Effector CD4-positive, alpha-beta T cell (primary cell): ENCODE data around the gene FNDC3B.
A peak's percentile ranks its signal among the peaks of the same experiment; 100 is the strongest.
"Not testable (repeated sequence)": the region's sequence is repeated elsewhere in the genome, so short reads cannot be mapped to it uniquely, and the experiment has no call there.

ENCODE experiments used
- DNase-seq: peaks from one replicate; pipeline ENCODE4 v3.0.0-alpha.2; 2020
- total RNA-seq: gene quantifications from one replicate; lab custom pipeline; 2026; lab: John Stamatoyannopoulos, UW

FNDC3B gene
- total RNA-seq, result 49.2 reads per million, percentile 68 among the genes with 10 or more reads in this experiment

- peak; percentile 87 for DNase-seq
Measured at GRCh38 chr3:172039436-172040077, at the start of gene FNDC3B. FNDC3B (plus strand) TSS chr3:172039578; CDS start chr3:172112480, 72,902 bp downstream.

DNA sequence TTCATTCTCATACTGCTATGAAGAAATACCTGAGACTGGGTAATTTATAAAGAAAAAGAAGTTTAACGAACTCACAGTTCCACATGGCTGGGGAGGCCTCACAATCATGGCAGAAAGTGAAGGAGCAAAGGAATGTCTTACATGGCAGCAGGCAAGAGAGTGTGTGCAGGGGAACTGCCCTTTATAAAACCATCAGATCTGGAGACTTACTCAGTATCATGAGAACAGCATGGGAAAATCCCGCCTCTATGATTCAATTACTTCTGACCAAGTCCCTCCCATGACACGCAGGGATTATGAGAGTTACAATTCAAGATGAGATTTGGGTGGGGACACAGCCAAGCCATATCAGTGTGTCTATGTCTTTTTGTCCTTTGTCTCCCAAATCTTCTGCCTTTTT is 49.1 kb upstream of the FNDC3B start:
- DNase-seq, result not testable (repeated sequence)

DNA sequence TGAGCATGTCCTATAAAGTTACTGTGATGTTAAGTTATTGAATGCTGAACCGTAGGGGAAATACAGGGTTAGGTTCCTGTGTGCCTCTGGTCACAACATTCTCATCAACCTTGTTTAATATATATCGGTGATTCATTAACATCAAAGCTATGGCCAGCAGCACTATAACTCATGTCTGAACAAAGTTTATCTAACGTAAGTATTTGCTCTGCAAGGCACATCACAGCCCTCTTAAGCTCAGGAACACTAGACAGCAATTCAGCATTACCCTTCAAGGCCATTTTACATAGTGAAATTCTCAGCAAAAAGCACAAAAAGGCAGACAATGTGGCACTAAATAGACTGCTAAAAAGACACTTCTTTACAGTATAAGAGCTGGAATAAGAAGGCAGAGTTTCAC is 48.2 kb upstream of the FNDC3B start:
- no peak for DNase-seq

DNA sequence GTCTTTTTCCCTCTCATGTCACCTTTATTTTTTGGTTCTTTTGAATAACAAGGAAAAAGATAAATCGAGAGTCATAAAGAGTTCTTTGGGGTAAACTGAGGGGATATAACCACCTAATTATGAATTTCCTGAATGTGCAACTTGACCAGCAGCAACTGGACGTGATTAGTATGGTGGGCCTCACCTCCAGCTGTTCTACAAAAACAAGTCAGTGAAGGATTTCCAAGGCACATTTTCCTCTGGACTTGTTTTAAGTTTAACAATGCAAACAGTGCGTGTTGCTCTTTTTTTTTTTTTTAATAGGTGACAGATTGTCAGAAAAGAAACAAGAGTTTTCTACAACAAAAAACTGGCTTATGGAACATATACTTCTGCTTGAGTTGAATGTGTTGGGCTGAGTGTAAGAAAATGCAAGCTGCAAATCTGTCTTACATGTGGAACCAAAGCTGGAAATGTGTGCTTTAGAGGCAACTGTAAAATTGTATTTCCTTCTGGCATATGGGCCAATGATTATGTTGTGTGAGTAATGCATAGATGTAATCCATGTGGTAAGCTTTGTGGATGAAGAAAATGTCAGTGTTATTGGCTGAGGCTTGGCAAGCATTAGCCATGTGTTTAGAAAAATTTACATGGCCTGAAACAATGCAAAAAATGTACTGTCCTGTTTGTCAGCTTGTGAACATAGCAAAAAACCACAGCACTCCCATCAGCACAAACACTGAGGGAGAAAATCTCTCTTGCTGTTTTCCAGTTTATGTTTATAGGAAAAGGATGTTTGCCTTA is 44.5 kb upstream of the FNDC3B start:
- DNase-seq, result no peak

- DNase-seq, result no peak
Measured at GRCh38 chr3:171995486-171995885, 43.9 kb upstream of the FNDC3B start.

GRCh38 chr3:171996178-171996817 is 43.1 kb upstream of the FNDC3B start:
- DNase-seq, result no peak

- DNase-seq, result not testable (repeated sequence)
Measured at GRCh38 chr3:171998731-171999130, 40.6 kb upstream of the FNDC3B start.

- DNase-seq, result not testable (repeated sequence)
Measured at GRCh38 chr3:172001616-172002015, 37.8 kb upstream of the FNDC3B start.

- DNase-seq, result no peak
Measured at GRCh38 chr3:172002512-172003078, 36.8 kb upstream of the FNDC3B start.

DNA sequence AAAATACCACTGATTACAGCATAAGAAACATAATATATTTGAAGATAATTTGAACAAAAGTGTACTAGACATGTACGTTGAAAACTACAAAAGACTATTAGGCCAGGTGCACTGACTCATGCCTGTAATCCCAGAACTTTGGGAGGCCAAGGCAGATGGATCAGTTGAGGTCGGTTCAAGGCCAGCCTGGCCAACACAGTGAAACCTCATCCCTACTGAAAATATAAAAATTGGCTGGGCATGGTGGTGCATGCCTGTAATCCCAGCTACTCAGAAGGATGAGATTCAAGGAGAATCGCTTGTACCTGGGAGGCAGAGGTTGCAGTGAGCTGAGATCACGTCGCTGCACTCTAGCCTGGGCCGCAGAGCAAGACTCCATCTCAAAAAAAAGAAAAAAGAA is 36.2 kb upstream of the FNDC3B start:
- DNase-seq, result no peak

GRCh38 chr3:172007065-172007370 is 32.4 kb upstream of the FNDC3B start:
- no peak for DNase-seq

GRCh38 chr3:172009803-172010202 is 29.6 kb upstream of the FNDC3B start:
- no peak for DNase-seq

DNA sequence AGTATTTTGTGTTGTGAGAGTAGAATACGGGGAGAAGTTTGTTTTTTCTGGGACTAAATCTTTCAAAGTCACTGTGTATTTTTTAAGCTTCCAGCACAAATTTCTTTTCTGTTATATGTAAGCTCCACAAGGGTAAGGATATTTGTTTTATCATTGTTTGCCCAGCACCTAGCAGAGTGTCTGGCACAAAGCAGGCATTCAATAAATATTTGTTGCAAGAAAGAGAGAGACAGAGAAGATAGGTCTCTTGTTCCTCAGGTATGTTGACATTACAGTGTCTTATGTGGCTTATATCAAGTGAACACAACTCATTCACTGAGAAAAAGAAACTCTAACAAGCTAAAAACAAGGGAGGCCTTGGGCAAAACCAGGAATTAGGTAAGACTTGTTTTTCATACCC is 26.6 kb upstream of the FNDC3B start:
- DNase-seq, result no peak

- no peak for DNase-seq
Measured at GRCh38 chr3:172014145-172014544, 25.2 kb upstream of the FNDC3B start.

DNA sequence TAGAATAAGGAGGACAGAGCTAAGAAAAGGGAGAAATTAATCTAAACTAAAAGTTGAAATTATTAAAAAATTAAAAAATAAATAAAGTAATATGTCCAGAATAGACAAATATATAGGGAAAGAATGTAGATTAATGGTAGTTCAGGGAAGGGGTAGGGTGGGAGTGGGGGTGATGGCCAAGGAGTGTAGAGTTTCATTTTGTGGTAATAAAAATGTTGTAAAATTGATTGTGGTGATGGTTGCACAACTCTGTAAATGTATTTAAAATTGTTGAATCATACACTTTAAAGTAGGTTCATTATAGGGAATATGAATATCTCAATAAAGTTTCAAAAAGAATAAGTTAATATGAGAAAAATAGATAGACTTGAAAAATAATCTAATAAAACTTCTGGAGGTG is 21.0 kb upstream of the FNDC3B start:
- DNase-seq, result no peak

GRCh38 chr3:172020763-172021162 is 18.6 kb upstream of the FNDC3B start:
- DNase-seq, result no peak

DNA sequence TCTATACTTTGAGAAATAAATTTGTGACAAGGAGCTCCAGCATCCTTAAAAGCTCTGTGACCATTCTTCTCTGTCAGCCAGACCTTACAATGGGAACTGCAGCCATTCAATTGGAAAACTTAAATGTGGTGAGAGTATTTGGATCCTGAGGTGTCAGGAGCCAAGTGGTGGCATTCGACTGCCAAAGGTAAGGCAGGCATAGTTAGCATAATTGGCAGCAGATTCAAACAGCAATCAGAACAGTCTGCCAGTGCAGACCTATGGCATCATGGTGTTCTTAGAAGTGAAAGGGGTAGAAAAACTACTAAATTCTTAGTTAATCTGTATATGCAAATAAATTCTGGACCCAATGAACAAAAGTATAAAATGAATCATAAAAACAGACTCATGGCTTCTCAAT is 18.2 kb upstream of the FNDC3B start:
- no peak for DNase-seq

DNA sequence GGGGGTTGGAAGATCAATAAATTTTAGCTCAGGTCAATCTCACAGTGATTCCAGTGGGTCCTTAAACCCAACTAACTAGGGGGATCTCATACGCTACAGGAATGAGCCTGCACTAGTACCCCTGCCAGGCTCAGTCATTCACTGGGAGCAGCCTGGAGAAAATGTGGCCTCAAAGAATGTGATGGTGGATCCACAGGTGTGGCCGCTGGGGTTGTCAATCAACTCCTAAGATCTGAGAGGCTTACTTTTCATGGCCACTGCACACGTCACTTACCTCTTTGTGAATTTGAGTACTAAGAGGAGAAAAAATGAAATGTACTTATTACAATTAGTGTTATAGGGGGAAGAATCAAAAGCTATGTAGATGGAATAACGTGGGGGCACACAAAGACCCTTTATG is 17.5 kb upstream of the FNDC3B start:
- no peak for DNase-seq

DNA sequence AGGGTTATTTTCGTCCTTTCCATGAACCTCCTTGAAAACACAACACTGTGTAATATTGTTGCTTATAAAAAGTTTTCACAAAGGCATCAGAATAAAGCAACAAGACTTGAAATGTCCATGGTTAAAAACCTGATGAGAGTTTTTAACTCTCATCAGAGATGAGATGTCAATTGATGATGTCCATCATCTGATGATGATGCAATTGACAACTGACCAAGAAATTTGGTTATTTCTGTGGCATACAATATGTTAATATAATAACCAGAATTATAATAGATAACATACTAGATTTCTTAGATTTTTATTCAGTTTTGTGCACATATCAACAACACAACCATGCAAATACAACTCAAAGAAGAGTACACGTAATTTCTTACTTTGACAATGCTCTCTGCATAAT is 15.5 kb upstream of the FNDC3B start:
- DNase-seq, result no peak

DNA sequence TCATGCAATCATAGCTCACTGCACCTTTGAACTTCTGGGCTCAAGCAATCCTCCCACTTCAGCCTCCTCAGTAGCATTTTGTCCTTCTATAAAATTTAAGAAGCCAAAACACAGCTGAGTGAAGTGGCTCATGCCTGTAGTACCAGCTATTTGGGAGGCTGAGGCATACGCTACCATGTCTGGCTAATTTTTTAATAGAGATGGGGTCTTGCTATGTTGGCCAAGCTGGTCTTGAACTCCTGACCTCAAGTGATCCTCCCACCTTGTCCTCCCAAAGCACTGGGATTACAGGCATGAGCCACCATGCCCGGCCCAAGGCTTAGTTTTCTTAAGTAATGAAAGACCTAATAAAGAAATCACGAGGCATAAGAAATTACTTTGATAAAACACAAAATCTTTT is 14.7 kb upstream of the FNDC3B start:
- DNase-seq, result no peak

- no peak for DNase-seq
Measured at GRCh38 chr3:172029425-172030098, 9.8 kb upstream of the FNDC3B start.

DNA sequence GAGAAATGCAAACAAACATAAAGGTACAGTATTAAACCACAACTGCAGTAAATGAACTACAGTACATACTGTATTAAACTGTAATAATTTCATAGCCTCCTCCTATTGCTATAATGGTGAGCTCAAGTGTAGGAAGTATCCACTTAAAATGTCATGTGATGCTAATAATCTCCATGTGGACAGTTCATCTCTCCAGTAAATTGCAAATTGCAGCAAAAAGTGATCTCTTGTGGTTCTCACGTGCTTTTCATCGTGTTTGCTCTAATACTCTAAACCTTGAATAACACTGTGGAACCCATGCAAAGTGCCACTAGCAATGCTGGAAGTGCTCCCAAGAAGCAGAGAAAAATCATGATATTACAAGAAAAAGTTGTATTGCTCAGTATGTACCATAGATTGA is 9.2 kb upstream of the FNDC3B start:
- no peak for DNase-seq

DNA sequence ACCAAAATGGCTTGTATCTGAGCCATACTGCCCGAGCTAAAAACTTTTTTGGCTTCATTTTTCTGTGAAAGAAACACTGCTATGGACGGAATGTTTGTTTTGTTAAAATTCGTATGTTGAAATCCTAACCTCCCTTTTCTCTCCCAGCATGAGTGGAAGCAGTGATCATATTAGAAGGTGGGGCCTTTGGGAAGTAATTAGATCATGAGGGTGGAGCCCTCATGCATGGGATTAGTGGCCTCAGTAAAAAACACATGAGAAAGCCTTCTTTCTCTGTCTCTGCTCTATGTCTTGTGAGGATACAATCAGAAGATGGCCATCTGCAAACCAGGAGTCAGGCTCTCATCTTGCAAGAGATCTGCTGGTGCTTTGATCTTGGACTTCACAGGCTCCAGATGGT is 7.4 kb upstream of the FNDC3B start:
- no peak for DNase-seq
